DMS153 treated with DMSO at 0.1 percent for 48 hours (cell line): ENCODE results near the gene HNRNPH1.

Experiments
- DNase-seq: peaks from one replicate; lab custom pipeline; 2025; ENCODE audit not compliant: unreplicated experiment; lab: John Stamatoyannopoulos, UW

HNRNPH1 gene

DNA sequence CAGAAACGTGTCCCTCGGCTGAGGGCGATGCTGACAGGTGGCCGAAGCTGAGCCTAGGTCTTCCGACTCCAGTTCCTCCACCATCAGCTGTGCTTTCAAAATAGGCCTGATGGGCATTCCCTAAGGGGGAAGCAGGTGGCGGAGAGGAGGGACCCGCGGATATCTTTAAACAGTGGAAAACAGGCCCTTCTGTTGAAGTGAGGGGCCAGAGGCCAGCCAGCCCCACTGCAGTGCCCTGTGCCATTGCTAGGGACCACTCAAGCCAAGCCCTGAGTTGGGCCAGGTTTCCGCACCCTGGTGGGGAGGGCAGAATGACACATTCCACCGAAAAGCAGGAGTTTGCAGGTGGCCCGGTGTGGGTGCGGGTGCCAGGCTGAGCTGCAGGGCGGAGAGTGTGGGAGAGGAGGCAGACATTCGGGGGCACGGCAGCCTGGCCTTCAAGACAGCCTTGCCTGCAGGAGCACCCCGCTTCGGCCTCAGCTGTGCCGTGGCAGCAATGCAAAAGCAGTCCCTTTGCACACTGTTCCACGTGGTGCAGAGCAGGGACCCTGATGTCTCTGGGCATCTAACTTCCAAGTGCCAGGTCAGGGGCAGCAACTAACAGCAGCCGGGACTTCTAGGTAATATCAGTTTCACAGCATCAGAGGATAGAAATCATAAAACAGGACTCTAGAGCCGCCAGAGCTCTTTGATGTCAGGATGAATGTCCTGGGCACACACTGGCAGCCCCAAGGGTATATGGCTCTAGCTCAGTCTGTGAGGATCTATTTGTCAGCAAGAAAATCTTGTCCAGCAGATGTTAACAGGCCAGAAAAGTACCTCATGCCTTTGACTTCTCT is 17.2 kb downstream of the HNRNPH1 start:
- no peak for DNase-seq

GRCh38 chr5:179605026-179605833 is 18.2 kb downstream of the HNRNPH1 start:
- DNase-seq, result no peak

- DNase-seq, result no peak
Measured at GRCh38 chr5:179603308-179603707, 20.2 kb downstream of the HNRNPH1 start.

DNA sequence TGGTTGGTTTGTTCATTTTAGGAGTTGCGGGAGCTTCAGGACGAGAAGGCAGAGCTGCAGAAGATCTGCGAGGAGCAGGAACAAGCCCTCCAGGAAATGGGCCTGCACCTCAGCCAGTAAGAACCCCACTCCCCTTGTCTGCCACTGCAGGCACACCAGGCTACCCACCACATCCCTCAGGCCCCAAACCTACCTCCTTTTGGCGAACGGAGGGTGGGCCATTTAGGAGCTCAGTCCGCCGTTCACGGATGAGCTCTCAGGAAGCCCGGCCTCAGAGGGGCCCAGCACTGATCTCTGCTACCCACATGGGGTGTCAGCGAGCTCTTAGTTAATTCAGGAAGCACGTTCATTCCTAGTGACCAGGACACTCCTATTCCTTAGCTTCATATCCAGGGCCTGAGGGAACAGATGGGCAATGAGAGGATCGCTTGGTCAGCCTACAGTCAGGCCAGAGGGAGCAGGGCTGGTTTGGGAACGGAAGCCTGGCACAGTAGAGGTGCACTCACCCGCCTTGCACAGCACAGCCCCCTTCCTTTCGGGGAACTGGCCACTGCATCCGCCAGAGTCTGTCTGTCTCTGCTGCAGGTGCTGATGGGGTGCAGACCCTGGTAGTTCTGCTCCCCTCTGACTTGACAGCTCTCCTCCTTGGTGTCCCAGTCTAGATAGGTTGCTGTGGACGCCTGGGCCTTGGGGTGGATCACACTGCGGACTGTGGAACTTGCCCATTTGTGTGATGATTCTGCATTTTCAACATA is 21.4 kb downstream of the HNRNPH1 start:
- DNase-seq, result no peak

GRCh38 chr5:179599973-179600372 is 23.5 kb downstream of the HNRNPH1 start:
- DNase-seq, result no peak

DNA sequence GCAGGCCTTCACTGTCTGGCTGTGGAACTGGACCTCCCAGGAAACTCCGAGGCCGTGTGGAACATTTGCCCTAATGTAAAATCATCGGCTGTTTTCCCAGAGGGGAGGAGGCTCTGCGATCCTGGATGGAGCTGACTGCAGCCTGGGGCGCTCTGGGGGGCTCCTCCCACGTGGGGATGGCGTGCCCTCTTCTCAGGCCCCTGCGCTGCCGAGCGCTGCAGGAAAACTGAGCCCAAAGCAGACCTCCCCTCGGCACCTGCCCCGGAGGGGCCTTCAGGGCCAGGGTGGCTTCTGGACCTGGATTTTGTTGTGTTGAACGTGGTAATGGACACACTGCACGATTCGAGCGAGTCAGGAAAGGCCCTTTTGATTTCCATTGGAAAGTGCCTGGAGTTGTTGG is 23.9 kb downstream of the HNRNPH1 start:
- no peak for DNase-seq

DNA sequence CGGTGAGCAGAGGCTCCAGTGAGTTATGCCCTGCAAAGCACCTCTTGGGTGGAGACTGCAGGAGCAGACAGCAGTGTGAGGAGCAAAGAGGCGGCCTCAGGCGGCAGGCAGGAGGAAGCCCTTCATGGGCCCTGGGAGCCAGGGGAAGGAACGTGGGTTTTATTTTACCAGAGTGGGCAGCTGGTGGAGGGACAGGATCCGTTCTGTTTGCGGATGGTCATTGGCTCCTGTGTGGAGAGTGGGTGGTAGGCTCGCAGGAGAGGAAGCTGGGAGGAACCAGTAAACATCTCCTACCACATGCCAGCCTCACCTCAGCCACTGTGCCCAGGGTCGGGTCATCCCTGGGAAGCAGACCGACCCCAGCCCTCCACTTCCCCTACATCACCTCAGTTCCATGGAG is 24.4 kb downstream of the HNRNPH1 start:
- no peak for DNase-seq

GRCh38 chr5:179596421-179596820 is 27.1 kb downstream of the HNRNPH1 start:
- DNase-seq, result no peak

- no peak for DNase-seq
Measured at GRCh38 chr5:179595916-179596315, 27.6 kb downstream of the HNRNPH1 start.

DNA sequence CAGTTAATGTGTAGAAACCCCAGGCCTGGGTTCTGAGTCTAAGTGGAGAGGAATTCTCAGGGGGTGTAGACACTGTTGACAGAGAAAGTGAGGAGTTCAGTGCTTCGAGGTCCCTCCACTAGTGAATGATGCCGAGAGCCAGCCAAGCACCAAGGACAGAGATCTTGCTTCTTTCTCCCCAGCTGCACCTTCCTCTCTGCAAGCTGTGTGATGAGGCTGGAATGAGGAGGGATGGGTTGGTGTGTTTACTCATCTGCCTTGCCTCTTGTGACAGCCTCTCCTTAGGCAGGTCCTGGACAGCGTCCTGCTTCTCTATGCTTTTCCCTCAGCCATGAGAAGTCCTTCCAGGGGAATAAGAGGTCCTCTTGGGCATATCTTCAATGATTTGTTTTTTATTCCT is 35.3 kb downstream of the HNRNPH1 start:
- no peak for DNase-seq

GRCh38 chr5:179585941-179586401 is 37.5 kb downstream of the HNRNPH1 start:
- no peak for DNase-seq

DNA sequence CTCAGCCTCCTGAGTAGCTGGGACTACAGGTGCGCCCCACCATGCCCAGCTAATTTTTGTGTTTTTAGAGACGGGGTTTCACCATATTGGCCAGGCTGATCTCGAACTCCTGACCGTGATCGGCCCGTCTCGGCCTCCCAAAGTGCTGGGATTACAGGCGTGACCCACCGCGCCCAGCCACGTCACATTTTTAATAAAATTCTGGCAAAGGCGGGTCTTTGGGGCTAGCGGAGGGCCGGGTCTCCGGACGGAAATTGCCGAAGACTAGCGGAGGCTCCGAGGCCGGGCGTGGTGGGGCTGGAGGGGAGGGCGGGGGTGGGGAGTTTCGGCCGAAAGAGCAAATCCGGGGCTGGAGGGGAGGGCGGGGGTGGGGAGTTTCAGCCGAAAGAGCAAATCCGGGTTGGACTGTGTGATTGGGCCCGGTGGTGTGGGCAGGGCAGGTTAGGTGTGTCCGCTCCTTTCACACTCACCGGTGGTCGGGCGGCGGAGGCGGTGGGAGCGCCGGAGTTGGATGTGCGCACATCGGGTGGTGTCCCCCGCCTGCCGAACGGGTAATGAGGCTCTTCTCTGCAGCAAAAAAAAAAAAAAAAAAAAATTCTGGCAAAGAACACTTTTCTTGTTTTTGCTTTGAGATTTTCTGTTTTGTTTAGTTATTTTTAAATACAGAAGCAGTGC is 46.0 kb downstream of the HNRNPH1 start:
- no peak for DNase-seq

GRCh38 chr5:179572386-179572785 is 51.1 kb downstream of the HNRNPH1 start:
- no peak for DNase-seq

DNA sequence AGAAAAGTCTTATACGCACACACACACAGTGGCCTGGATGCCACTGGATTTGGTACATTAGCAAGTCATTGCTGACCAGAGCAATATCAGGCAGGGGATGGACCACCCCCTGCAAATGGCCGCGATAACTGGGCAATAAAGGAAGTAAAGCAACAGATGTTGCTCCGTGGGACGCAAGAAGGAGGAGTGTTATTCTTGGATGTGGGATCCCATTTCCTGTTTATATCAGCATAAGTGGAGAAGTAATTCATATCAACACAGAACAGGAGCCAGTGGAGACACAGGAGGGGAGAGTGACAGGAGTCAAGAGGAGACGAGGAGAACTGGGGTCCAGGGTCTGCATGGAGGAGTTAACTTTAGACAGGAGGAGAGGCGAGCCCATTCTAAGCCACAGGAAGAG is 54.8 kb downstream of the HNRNPH1 start:
- DNase-seq, result no peak

DNA sequence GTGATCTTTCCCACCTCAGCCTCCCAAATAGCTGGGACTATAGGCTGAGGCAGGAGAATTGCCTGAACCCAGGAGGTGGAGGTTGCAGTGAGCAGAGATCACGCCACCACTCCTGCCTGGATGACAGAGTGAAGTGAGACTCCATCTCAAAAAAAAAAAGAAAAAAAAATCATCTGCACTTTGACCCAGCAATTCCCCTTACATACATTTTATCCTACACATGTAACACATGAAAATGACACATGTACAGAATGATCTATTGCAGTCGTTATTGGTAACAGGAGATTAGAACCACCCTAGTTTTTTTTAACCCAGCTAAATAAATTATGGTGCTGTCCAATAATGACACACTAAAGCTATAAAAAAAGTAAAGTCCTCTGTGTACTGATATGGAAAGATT is 58.9 kb downstream of the HNRNPH1 start:
- no peak for DNase-seq
